Neural progenitor cell (in vitro differentiated cells): Measurements from ENCODE around the gene TIPIN. TPM values are rescaled to one million over a fixed set of nuclear protein-coding genes. Genes with fewer than 3 reads are reported as not detected.
"Not testable (repeated sequence)": the region's sequence is repeated elsewhere in the genome, so short reads cannot be mapped to it uniquely, and the experiment has no call there.

Source experiments
- DNase-seq: peaks from one replicate; pipeline ENCODE4 v3.0.0-alpha.2; 2016; ENCODE audit warnings: low spot score
- H2AFZ ChIP-seq: fragments of 200-600 bp; sonication (generic); replicated peaks from 2 replicates; pipeline ENCODE4 v1.6.1; 2016; ENCODE audit warnings: antibody characterized with exemption
- H3F3A ChIP-seq: fragments of 200-600 bp; sonication (generic); 2 replicates; pipeline ENCODE4 v1.6.1; 2016; ENCODE audit warnings: antibody characterized with exemption, low read depth
- H3K27ac ChIP-seq: fragments of 200-600 bp; sonication (generic); 2 replicates; pipeline ENCODE4 v1.5.1; 2016; ENCODE audit warnings: mild to moderate bottlenecking
- H3K27me3 ChIP-seq: fragments of 200-600 bp; sonication (generic); 2 replicates; pipeline ENCODE4 v1.6.1; 2016; ENCODE audit warnings: mild to moderate bottlenecking, moderate library complexity
- H3K36me3 ChIP-seq: fragments of 200-600 bp; sonication (generic); 2 replicates; pipeline ENCODE4 v1.5.1; 2016
- H3K4me1 ChIP-seq: fragments of 200-600 bp; sonication (generic); 2 replicates; pipeline ENCODE4 v1.6.1; 2016; ENCODE audit warnings: mixed run types
- H3K4me2 ChIP-seq: fragments of 200-600 bp; sonication (generic); 2 replicates; pipeline ENCODE4 v1.6.1; 2016
- H3K4me3 ChIP-seq: fragments of 200-600 bp; sonication (generic); 2 replicates; pipeline ENCODE4 v1.5.1; 2016
- H3K79me2 ChIP-seq: fragments of 200-600 bp; sonication (generic); 2 replicates; pipeline ENCODE4 v1.6.1; 2016; ENCODE audit warnings: low read depth
- H3K9ac ChIP-seq: fragments of 200-600 bp; sonication (generic); 2 replicates; pipeline ENCODE4 v1.6.1; 2016
- H3K9me3 ChIP-seq: fragments of 200-600 bp; sonication (generic); 2 replicates; pipeline ENCODE4 v1.5.1; 2016; ENCODE audit warnings: low read depth
- H4K20me1 ChIP-seq: fragments of 200-600 bp; sonication (generic); 2 replicates; pipeline ENCODE4 v1.6.1; 2016; ENCODE audit warnings: low read depth
- H3K27ac Mint-ChIP-seq: 3 replicates; pipeline ENCODE4 v1.8.0; 2021; ENCODE audit warnings: mixed read lengths
- H3K27me3 Mint-ChIP-seq: 2 replicates; pipeline ENCODE4 v1.8.0; 2022; ENCODE audit warnings: low read depth, mild to moderate bottlenecking, inconsistent platforms, moderate library complexity, mixed read lengths; ENCODE audit not compliant: insufficient read depth
- H3K36me3 Mint-ChIP-seq: 3 replicates; pipeline ENCODE4 v1.8.0; 2021; ENCODE audit warnings: mixed read lengths
- H3K4me1 Mint-ChIP-seq: 3 replicates; pipeline ENCODE4 v1.8.0; 2021; ENCODE audit warnings: mixed read lengths
- H3K4me3 Mint-ChIP-seq: 3 replicates; pipeline ENCODE4 v1.8.0; 2021; ENCODE audit warnings: mild to moderate bottlenecking, moderate library complexity, mixed read lengths
- H3K9me3 Mint-ChIP-seq: 3 replicates; pipeline ENCODE4 v1.8.0; 2020; ENCODE audit warnings: mixed read lengths
- CTCF ChIP-seq: fragments of 200-600 bp; sonication (generic); IDR thresholded peaks from 2 replicates; pipeline ENCODE4 v1.5.1; 2017; ENCODE audit warnings: antibody characterized with exemption, mild to moderate bottlenecking
- EZH2 ChIP-seq: fragments of 200-600 bp; sonication (generic); IDR thresholded peaks from 2 replicates; pipeline ENCODE4 v1.6.1; 2017; ENCODE audit warnings: antibody characterized with exemption, mild to moderate bottlenecking, moderate library complexity
- EZH2phosphoT487 ChIP-seq: fragments of 200-600 bp; sonication (generic); IDR thresholded peaks from 2 replicates; pipeline ENCODE4 v1.6.1; 2017; ENCODE audit warnings: antibody characterized with exemption
- total RNA-seq: library from RNA; depleted of rRNA; stranded (reverse); fragments of >200 nt; gene quantifications from 2 replicates; pipeline ENCODE4 v1.2.3, GENCODE V29; 2015; ENCODE audit warnings: low replicate concordance

The TIPIN gene
- total RNA-seq, 1 donor from 2014 or later, result 28.9 TPM

DNA sequence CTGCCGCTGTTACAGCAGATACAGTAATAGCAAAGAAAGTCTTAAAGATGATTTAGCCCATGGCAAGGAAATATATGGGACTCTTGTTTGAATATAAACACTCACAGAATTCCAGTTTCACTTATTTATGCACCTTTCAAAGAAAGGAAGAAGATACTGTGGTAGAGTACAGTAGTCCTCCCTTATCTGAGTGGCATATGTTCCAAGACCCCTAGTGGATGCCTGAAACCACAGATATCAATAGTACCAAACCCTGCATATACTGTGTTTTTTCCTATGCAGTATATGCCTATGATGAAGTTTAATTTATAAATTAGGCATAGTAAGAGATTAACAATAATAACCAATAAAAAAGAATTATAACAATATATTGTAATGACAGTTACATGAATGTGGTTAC lies 38.4 kb upstream of the TIPIN start:
- DNase-seq, result no peak
- Mint-ChIP-seq H3K9me3 (no peaks in the 10 kb centered on the region), H3K4me1 (peaks cover 2% of the 10 kb centered on the region), H3K36me3 (peaks cover 30% of the 10 kb centered on the region), H3K4me3 (no peak overlapping the region), H3K27ac (no peak overlapping the region), H3K27me3 (no peaks in the 10 kb centered on the region)
- no peaks in the 10 kb centered on the region for H3K4me1 ChIP-seq
- H3K27me3 ChIP-seq, result no peaks in the 10 kb centered on the region
- H4K20me1 ChIP-seq, result peaks cover 61% of the 10 kb centered on the region
- H3K36me3 ChIP-seq, result no peaks in the 10 kb centered on the region
- H3K4me2 ChIP-seq, result no peak overlapping the region
- no peak overlapping the region for H3K27ac ChIP-seq
- TF ChIP-seq EZH2, result no peak
- H3K9ac ChIP-seq, result no peak overlapping the region
- no peaks in the 10 kb centered on the region for H3F3A ChIP-seq
- H3K9me3 ChIP-seq, result no peaks in the 10 kb centered on the region
- peaks cover 97% of the 10 kb centered on the region for H3K79me2 ChIP-seq
- H3K4me3 ChIP-seq, result no peak overlapping the region
- H2AFZ ChIP-seq, result no peak overlapping the region

GRCh38 chr15:66394472-66394871 lies 38.0 kb upstream of the TIPIN start:
- H3K4me3 Mint-ChIP-seq, result no peak overlapping the region
- DNase-seq, result no peak
- no peak overlapping the region for H3K4me2 ChIP-seq
- H3K27me3 Mint-ChIP-seq, result no peaks in the 10 kb centered on the region
- H2AFZ ChIP-seq, result no peak overlapping the region
- H3K27ac ChIP-seq, result no peak overlapping the region
- H3K9me3 ChIP-seq, result no peaks in the 10 kb centered on the region
- no peaks in the 10 kb centered on the region for H3F3A ChIP-seq
- H4K20me1 ChIP-seq, result peaks cover 61% of the 10 kb centered on the region
- H3K9me3 Mint-ChIP-seq, result no peaks in the 10 kb centered on the region
- no peak overlapping the region for H3K9ac ChIP-seq
- peaks cover 32% of the 10 kb centered on the region for H3K36me3 Mint-ChIP-seq
- peaks cover 5% of the 10 kb centered on the region for H3K4me1 Mint-ChIP-seq
- H3K36me3 ChIP-seq, result no peaks in the 10 kb centered on the region
- H3K27ac Mint-ChIP-seq, result no peak overlapping the region
- no peak overlapping the region for H3K4me3 ChIP-seq
- TF ChIP-seq CTCF (no peak), EZH2 (no peak), EZH2phosphoT487 (no peak)
- no peaks in the 10 kb centered on the region for H3K4me1 ChIP-seq
- H3K79me2 ChIP-seq, result peaks cover 98% of the 10 kb centered on the region
- no peaks in the 10 kb centered on the region for H3K27me3 ChIP-seq

GRCh38 chr15:66393037-66393436 lies 36.6 kb upstream of the TIPIN start:
- Mint-ChIP-seq H3K4me1 (peaks cover 14% of the 10 kb centered on the region), H3K36me3 (peaks cover 32% of the 10 kb centered on the region)
- not testable (repeated sequence) for H3F3A ChIP-seq, H3K9ac ChIP-seq, H3K4me2 ChIP-seq, H3K4me3 ChIP-seq, DNase-seq, H3K36me3 ChIP-seq, H3K4me1 ChIP-seq, H3K27me3 Mint-ChIP-seq, H3K9me3 ChIP-seq, H3K27ac Mint-ChIP-seq, H3K27me3 ChIP-seq, H3K4me3 Mint-ChIP-seq, H2AFZ ChIP-seq, H3K27ac ChIP-seq, H3K9me3 Mint-ChIP-seq
- Histone ChIP-seq H3K79me2 (peaks cover 98% of the 10 kb centered on the region), H4K20me1 (peaks cover 70% of the 10 kb centered on the region)

- Histone ChIP-seq H3K4me1 (peaks cover 13% of the 10 kb centered on the region), H3K27ac (no peak overlapping the region), H3K79me2 (peaks cover 90% of the 10 kb centered on the region), H3K9ac (no peak overlapping the region), H3K36me3 (no peaks in the 10 kb centered on the region), H3K4me3 (no peak overlapping the region), H3F3A (peaks cover 7% of the 10 kb centered on the region), H2AFZ (no peak overlapping the region), H3K9me3 (no peaks in the 10 kb centered on the region), H3K27me3 (no peaks in the 10 kb centered on the region), H4K20me1 (peaks cover 72% of the 10 kb centered on the region), H3K4me2 (no peak overlapping the region)
- no peak overlapping the region for H3K27ac Mint-ChIP-seq
- peaks cover 23% of the 10 kb centered on the region for H3K36me3 Mint-ChIP-seq
- peaks cover 5% of the 10 kb centered on the region for H3K27me3 Mint-ChIP-seq
- no peak for DNase-seq
- no peaks in the 10 kb centered on the region for H3K9me3 Mint-ChIP-seq
- peaks cover 24% of the 10 kb centered on the region for H3K4me1 Mint-ChIP-seq
- TF ChIP-seq CTCF (no peak), EZH2 (no peak), EZH2phosphoT487 (no peak)
- no peak overlapping the region for H3K4me3 Mint-ChIP-seq
Observed at GRCh38 chr15:66390678-66391077, 34.2 kb upstream of the TIPIN start.
